GM21717 (cell line): ENCODE data around the gene NFXL1.
"Not testable (repeated sequence)": the region's sequence is repeated elsewhere in the genome, so short reads cannot be mapped to it uniquely, and the experiment has no call there.

Experiments
- ATAC-seq: cut with Tn5 transposase; IDR thresholded peaks from one replicate; pipeline ENCODE4 v1.9.1; 2021; ENCODE audit warnings: mild to moderate bottlenecking, moderate library complexity; ENCODE audit not compliant: unreplicated experiment

The NFXL1 gene

DNA sequence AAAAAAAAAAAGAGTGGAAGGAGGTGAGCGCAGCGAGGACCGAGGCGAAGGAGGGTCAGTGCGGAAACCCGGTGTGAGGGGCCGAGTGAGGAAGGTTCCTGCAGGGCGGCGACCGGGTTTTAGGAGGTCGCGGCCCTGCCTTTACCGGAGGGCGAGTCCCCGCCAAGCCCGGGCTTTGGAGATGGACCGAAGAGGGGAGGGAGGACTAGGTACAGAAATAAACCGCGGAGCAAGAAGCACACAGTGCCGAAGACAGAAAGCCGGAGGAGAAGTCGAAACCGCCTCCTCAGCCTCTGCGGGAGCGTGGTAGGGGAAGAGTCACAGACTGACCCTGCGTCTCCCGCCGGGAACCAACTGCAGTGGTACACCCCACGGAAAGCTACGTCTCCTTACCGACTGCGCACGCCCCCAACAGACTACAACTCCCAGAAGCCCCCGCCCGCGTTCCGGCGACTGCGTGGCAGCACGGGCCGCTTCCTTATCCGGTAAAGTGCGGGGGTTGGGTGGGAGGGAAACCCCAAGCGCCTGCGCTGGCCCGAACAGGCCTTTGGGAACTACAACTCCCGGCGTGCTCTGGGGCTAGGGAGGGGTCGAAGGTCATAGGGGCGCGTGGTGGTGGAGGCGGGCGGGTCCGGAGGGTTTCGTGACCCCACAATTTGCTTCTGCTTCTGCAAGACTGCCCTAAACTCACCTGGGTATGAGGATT lies at the start of gene NFXL1:
Gene NFXL1, minus strand, starts transcription at position 364 of the 706 bp plus-strand sequence. CDS start 380 bp downstream, outside the sequence.
- ATAC-seq, result peak; percentile 98

- ATAC-seq, result no peak
Observed at GRCh38 chr4:47954677-47955076, 40.3 kb upstream of the NFXL1 start.

- no peak for ATAC-seq
Observed at GRCh38 chr4:47954245-47954644, 39.9 kb upstream of the NFXL1 start.

GRCh38 chr4:47945930-47946726 lies 31.7 kb upstream of the NFXL1 start:
- ATAC-seq, result no peak

DNA sequence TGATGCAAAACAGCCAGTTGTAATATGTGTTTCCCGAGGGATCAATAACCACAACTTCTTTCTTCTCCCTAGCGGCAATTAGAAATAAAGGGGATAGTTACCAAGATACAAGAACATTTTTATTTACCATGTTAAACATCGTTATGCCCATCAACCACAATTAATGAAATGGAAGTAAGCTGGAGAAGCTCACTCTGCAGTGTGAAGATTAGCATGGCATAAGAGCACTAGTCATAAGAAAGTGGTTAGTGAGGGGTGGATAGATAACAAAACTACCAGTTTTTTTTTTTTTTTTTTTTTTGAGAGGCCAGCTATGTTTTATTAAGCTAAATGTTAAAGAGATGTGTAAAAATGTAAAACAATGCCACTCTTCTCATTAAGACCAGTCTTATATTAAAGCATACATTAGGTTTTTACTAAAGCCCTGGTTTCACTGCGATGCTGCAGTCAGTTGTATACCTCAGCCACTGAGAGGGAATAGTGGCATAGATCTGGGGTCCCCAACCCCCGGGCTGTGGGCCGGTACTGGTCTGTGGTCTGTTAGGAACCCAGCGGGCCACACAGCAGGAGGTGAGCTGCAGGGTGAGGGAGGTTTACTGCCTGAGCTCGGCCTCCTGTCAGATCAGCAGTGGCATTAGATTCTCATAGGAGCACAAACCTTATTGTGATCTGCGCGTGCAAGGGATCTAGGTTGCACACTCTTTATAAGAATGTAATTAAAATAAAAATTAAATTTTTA lies 27.9 kb upstream of the NFXL1 start:
- ATAC-seq, result no peak

DNA sequence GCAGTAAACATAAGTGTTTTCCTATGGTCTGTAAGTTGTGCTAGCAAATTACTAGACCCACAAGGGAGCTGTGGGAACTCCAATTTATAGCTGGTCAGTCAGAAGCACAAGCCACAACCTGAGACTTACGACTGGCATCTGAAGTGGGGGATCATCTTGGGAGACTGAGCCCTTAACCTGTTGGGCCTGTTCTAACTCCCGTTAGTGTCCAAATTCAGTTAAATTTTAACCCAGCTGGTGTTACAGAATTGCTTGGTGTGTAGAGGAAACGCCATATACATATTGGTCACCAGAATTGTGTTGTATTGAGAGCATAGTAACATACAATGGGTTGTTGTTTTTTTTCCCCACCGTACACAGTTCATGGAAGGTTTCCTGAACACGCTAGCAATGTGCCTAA lies 25.1 kb upstream of the NFXL1 start:
- no peak for ATAC-seq

DNA sequence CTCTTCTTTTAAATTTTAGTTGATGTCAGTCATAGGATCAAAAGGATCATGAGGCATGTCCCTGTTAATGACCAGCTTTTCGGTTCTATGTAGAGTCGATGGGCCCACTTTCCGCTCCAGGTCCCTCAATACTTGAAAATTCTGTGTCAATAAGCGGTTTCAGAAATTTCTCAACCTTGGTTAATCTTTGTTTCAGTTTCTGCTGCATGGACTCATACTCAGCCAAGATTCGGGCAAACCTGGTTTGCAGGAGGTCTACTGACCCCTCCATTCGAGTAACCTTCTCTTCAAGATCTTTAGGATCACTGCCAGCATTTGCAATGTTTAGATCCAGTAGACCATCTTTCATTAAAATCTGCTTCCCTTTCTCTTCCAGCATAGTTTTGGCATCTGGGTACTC lies 22.0 kb upstream of the NFXL1 start:
- ATAC-seq, result no peak

GRCh38 chr4:47933840-47934239 lies 19.5 kb upstream of the NFXL1 start:
- peak; percentile 58 for ATAC-seq

- ATAC-seq, result no peak
Observed at GRCh38 chr4:47930971-47931804, 16.8 kb upstream of the NFXL1 start.

DNA sequence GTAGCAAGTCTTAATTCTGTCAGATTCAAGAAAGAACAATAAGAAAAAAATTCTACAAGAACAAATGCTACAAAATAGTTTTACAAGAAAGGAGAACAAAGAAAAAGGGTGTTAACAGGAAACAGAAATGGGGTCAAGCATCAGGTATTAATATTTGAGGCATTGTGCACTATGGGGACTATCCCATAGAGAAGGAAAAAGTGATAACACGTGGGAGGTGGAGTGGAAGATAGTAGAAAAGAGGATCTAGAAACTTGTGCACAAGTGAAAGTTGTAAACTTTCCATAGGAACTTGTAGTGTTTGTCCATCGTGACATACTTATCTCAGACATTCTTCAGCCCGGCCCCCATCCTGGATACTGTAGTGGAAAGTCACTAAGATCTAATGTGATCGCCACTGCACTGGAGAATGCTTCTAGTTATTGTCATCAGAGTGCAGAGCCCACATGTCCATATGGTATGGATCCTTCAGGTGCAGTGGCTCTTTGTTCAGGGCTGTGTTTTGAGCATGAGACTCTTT lies 15.4 kb upstream of the NFXL1 start:
- no peak for ATAC-seq

- peak; percentile 96 for ATAC-seq
Observed at GRCh38 chr4:47926667-47927258, 12.4 kb upstream of the NFXL1 start.

GRCh38 chr4:47923261-47923608 lies 8.9 kb upstream of the NFXL1 start:
- ATAC-seq, result not testable (repeated sequence)

DNA sequence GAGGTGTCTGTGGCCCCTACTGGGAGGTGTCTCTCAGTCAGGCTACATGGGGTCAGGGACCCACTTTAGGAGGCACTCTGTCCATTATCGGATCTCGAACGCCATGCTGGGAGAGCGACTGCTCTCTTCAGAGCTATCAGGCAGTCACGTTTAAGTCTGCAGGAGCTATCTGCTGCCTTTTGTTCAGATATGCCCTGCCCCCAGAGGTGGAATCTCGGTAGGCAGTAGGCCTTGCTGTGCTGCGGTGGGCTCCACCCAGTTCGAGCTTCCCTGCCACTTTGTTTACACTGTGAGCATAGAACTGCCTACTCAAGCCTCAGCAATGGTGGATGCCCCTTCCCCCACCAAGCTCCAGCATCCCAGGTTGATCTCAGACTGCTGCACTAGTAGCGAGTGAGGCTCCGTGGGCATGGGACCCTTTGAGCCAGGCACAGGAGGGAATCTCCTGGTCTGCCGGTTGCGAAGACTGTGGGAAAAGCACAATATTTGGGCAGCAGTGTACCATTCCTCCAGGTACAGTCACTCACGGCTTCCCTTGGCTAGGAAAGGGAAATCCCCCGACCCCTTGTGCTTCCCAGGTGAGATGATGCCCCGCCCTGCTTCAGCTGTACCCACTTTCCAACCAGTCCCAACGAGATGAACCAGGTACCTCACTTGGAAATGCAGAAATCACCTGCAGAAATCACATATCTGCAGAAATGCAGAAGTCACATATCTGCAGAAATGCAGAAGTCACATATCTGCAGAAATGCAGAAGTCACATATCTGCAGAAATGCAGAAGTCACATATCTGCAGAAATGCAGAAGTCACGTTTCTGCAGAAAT lies 8.3 kb upstream of the NFXL1 start:
- ATAC-seq, result not testable (repeated sequence)

DNA sequence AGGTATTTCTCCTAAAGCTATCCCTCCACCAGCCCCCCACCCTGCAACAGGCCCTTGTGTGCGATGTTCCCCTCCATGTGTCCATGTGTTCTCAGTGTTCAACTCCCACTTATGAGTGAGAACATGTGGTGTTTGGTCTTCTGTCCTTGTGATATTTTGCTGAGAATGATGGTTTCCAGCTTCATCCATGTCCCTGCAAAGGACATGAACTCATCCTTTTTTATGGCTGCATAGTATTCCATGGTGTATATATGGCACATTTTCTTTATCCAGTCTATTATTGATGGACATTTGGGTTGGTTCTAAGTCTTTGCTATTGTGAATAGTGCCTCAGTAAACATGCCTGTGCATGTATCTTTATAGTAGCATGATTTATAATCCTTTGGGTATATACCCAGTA lies 2.8 kb upstream of the NFXL1 start:
- not testable (repeated sequence) for ATAC-seq

- ATAC-seq, result no peak
Observed at GRCh38 chr4:47915378-47915777, 995 bp upstream of the NFXL1 start.

- no peak for ATAC-seq
Observed at GRCh38 chr4:47914926-47915237, 499 bp upstream of the NFXL1 start.

DNA sequence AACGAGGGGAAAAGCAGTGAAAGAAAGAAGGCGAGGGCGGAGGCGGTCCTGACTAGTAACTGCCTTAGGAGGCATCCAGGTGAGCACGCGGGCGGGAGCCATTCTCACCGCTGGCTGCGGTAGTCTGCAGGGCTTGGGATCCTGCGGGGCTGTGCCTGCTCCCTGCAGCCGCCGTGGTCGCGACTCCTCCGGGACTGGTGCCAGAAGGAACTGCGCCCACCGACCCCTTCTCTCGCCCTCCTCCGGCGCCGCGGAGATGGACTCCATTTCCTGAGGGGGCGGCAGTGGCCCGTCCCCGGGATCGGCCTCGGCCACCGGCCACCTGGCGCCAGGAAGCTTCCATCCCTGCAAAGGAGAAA lies 543 bp downstream of the NFXL1 start:
- ATAC-seq, result peak; percentile 27

DNA sequence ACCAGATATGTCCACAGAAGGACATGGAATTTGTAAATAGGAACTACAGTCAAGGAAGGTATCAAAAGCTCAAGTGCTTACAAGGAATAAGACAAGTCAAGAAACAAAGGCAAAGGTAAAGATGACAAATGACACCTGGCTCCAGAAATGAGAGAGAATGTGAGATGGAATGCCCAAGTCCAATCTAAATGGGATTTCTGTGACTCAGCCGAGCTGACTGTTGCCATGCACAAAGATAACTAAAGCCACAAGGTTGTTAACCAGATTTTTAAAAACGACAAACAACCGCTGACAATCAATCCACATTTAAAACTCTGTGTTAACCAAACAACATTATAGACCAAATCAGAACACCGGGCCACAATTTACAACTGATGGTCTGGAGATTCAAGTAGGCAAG lies 1.1 kb downstream of the NFXL1 start:
- no peak for ATAC-seq

DNA sequence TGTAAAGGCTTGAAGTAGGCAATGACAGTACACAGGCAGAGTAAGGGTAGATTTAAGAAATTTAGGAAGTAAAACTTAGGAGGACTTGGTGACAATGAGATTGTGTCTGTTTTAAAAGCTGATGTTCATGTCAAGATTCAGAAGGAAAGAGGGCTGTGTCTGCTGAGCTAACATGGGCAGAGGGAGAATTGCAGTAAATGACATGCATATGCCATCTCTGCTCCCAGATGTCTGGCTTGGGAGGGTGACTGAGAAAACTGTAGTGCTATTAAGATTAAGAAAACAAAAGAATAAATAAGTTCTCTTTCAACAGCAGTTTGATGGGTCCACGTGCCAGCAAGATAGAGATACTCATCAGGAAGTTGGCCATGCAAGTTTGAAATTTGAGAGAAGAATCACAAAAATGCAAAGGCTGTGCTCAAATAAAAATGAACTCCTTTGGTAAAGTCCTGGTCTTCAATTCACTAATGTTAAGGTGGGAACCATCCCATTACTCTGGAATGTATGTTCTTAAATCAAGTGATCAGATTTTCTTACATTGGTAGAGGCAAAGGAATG lies 7.2 kb downstream of the NFXL1 start:
- ATAC-seq, result no peak
